Stomach (tissue), 4 donors: ENCODE results near the gene LINC01488.

Experiments used
- POLR2A ChIP-seq, 4 donors: fragments of 450-650 bp; IDR thresholded peaks; one replicate each; pipeline ENCODE4 v1.6.1; 2016; ENCODE audit warnings: antibody characterized with exemption in 4 of 4, control low read depth in 2 of 4, mild to moderate bottlenecking in 1 of 4, moderate library complexity in 1 of 4
- TF ChIP-seq, protein P1 (sequence below), 7 experiments: fragments of 450-650 bp in 4 of 7; fragments of 200-600 bp in 3 of 7; sonication (generic) in 3 of 7; IDR thresholded peaks; one replicate each; pipeline ENCODE4 v1.5.1; 2016 to 2019; ENCODE audit warnings: antibody characterized with exemption in 7 of 7, control low read depth in 2 of 7, mild to moderate bottlenecking in 1 of 7

DNA sequence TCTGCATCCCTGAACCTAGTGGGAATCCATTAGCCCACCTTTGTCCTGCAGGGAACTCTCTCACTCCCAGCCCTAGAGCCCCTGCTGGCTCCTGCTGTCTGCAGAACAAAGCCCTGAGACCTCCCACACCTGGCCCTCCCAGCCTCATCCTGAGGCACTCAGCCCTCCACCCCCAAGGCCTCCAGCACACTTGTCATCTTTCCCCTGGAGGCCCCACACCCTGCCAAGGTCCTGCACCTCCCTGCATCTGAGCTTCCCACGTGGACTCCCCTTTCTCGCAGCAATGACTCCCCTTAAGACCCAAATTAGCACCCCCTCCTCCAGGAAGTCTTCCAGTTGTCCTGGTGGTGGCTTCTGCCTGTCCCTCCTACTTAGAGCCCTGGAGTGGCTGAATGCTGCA is 42.3 kb upstream of the LINC01488 start:
- TF ChIP-seq, protein P1, sequence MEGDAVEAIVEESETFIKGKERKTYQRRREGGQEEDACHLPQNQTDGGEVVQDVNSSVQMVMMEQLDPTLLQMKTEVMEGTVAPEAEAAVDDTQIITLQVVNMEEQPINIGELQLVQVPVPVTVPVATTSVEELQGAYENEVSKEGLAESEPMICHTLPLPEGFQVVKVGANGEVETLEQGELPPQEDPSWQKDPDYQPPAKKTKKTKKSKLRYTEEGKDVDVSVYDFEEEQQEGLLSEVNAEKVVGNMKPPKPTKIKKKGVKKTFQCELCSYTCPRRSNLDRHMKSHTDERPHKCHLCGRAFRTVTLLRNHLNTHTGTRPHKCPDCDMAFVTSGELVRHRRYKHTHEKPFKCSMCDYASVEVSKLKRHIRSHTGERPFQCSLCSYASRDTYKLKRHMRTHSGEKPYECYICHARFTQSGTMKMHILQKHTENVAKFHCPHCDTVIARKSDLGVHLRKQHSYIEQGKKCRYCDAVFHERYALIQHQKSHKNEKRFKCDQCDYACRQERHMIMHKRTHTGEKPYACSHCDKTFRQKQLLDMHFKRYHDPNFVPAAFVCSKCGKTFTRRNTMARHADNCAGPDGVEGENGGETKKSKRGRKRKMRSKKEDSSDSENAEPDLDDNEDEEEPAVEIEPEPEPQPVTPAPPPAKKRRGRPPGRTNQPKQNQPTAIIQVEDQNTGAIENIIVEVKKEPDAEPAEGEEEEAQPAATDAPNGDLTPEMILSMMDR (IDR thresholded peaks at IDR 0.05), result no peak
- no peak for TF ChIP-seq POLR2A (IDR thresholded peaks at IDR 0.05)
